Lower lobe of right lung (tissue), 2 donors: ENCODE data around the gene INHBB. TPM values are rescaled to one million over a fixed set of nuclear protein-coding genes. Genes with fewer than 3 reads are reported as not detected.

Experiments
- ATAC-seq, 2 donors: fragments of 200-7000 bp; cut with Tn5 transposase; one replicate each; pipeline ENCODE4 v1.9.1; 2020 to 2022; ENCODE audit warnings: mild to moderate bottlenecking in 2 of 2, moderate library complexity in 2 of 2
- DNase-seq: peaks from one replicate; pipeline ENCODE4 v3.0.0-alpha.2; 2020
- H3K27ac ChIP-seq: fragments of 200-600 bp; one replicate; pipeline ENCODE4 v1.8.0; 2022
- H3K27me3 ChIP-seq: fragments of 200-600 bp; one replicate; pipeline ENCODE4 v1.8.0; 2022; ENCODE audit warnings: low read depth
- H3K36me3 ChIP-seq: fragments of 200-600 bp; one replicate; pipeline ENCODE4 v1.8.0; 2022; ENCODE audit warnings: mild to moderate bottlenecking
- H3K4me1 ChIP-seq: fragments of 200-600 bp; one replicate; pipeline ENCODE4 v1.8.0; 2022
- H3K4me3 ChIP-seq: fragments of 200-600 bp; one replicate; pipeline ENCODE4 v1.8.0; 2022; ENCODE audit warnings: mild to moderate bottlenecking
- H3K9me3 ChIP-seq: fragments of 200-600 bp; one replicate; pipeline ENCODE4 v1.8.0; 2022
- intact Hi-C: fragments of 100-400 bp; cut with DNase I; formaldehyde crosslinking; loops from one replicate; pipeline ENCODE4 v1.11.0; 2022
- total RNA-seq: library from RNA; stranded (reverse); fragmentation: NEBNext Ultra II Directional; extraction: Animal tissue kit (Norgen Biotek cat#: 25700); gene quantifications from one replicate; pipeline ENCODE4 v1.2.1, GENCODE V29; 2021
- TF ChIP-seq, protein P1 (sequence below): fragments of 200-600 bp; IDR thresholded peaks from one replicate; pipeline ENCODE4 v1.8.0; 2022; ENCODE audit warnings: antibody characterized with exemption, mild to moderate bottlenecking
- donor health status: DM: no; HTN: yes; CAD: no; lungs with severe emphysema.

The INHBB gene
- total RNA-seq, 1 donor from 2014 or later = 5.2 TPM

DNA sequence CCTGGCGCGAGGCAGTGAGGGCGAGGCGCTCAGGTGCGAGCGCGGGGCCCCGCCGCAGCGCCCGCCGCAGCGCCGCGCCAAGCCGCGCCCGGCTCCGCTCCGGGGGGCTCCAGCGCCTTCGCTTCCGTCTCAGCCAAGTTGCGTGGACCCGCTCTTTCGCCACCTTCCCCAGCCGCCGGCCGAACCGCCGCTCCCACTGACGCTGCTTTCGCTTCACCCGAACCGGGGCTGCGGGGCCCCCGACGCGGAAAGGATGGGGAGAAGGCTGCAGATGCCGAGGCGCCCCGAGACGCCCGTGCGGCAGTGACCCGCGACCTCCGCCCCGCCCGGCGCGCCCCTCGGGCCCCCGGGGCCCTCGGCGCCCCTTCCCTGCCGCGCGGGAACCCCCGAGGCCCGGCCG lies 328 bp upstream of the INHBB start:
- Histone ChIP-seq H3K4me3 (peak overlapping the region; percentile 57), H3K9me3 (no peaks in the 10 kb centered on the region), H3K27me3 (peaks cover 81% of the 10 kb centered on the region), H3K4me1 (peaks cover 44% of the 10 kb centered on the region), H3K36me3 (peaks cover 4% of the 10 kb centered on the region), H3K27ac (no peak overlapping the region)
- TF ChIP-seq, protein P1, sequence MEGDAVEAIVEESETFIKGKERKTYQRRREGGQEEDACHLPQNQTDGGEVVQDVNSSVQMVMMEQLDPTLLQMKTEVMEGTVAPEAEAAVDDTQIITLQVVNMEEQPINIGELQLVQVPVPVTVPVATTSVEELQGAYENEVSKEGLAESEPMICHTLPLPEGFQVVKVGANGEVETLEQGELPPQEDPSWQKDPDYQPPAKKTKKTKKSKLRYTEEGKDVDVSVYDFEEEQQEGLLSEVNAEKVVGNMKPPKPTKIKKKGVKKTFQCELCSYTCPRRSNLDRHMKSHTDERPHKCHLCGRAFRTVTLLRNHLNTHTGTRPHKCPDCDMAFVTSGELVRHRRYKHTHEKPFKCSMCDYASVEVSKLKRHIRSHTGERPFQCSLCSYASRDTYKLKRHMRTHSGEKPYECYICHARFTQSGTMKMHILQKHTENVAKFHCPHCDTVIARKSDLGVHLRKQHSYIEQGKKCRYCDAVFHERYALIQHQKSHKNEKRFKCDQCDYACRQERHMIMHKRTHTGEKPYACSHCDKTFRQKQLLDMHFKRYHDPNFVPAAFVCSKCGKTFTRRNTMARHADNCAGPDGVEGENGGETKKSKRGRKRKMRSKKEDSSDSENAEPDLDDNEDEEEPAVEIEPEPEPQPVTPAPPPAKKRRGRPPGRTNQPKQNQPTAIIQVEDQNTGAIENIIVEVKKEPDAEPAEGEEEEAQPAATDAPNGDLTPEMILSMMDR = no peak
- ATAC-seq = no peak
- DNase-seq = no peak
- intact Hi-C loops = no loop called here

DNA sequence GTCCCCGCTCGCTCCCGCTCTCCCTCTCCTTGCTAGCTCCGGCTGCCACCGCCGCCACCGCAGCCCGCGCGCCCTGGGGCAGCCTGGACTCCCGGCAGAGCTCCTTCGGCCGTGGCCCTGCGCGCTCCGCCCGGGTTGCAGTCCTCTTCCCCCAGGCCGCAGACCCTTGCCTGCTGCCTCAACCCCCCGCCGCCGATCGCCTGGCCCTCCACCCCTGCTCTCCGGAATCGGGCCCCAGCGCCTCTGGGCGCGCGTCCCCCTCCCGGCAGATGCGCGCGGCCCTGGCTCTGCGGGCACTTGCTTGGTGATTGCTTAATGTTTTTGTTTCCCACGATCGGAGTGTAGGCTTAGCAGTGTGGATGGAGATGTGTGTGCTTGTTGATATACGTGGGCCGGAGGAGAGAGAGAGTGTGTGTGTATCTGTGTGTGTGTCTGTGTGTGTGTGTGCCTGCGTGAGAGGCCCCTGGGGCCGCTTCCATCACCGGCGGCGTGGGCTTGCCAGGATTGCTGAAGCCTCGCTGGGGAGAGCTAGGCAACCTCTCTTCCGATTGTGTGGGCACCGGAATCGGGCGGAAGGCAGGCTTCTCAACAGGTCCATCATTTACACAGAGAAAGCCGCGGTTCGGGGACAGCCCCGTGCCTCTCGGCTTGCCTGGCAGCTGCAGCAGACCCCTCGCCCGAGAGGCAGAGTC lies 877 bp downstream of the INHBB start:
- intact Hi-C loops = no loop called here
- no peak for DNase-seq
- Histone ChIP-seq H3K4me3 (peak overlapping the region; percentile 54), H3K36me3 (peaks cover 4% of the 10 kb centered on the region), H3K9me3 (no peaks in the 10 kb centered on the region), H3K27ac (no peak overlapping the region), H3K4me1 (peaks cover 44% of the 10 kb centered on the region), H3K27me3 (peaks cover 69% of the 10 kb centered on the region)
- ATAC-seq = peak; percentile 5 to 16
- TF ChIP-seq, protein P1 = no peak

DNA sequence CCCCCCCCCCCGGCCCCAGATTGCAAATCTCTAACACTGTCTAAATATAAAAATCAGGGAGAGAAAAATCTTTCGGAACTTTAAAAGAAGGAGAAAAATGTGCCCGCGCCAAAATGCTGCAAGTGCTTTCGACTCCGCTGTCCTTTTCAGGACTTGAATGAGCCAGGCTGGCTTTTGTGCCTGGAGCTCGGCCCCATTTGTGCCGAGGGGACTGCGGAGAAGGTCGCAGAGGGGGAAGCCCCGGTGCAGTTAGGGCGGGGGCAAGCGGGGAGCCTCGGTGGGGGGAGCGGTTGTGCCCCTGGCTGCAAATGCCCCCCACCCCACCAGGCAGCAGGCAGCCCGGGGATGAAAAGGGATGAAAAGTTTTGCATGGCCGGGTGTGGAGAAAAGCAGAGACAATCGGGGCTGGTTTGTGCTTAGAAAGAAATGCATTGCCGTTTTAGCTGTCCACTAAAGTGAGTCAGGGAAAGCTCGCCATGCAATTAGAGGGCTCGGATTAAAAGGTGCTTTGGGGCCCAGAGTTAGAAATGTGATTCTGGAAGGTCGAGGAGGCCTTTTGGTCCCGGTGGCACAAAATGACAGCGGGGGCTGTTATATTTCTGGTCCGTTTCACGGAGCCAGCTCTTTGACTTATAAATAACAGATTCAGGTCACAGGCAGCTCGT lies 1.6 kb downstream of the INHBB start:
- no peak for ATAC-seq
- intact Hi-C loops = no loop called here
- H3K4me1 ChIP-seq = peaks cover 44% of the 10 kb centered on the region

DNA sequence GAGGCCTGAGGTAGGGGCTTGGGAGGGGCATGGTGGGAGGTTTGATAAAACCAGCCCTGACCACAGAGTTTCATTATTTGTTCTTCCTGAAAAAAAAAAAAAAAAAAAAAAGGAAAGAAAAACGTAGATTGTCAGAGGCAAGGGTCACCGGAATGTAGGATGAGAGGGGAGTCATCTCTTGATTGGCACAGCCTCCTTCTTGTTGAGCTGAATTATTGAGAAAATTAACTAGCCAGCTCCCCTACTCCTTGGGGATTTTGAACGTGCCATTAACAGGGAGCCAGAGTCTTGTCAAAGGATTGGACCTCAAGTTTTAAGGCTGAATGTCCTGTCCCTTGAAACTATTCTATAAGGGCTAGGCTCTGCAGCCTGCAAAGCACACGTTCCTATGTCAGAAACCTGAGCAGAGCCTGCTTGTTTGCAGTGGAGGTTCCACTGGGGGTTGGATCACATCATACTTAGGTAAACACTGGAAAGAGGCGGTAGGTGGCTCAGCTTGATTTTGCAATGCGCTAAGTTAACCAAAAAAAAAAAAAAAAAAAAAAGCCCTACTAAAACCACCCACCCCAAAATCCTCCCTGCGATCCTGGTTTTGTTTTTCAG lies 2.3 kb downstream of the INHBB start:
- Histone ChIP-seq H3K27ac (no peak overlapping the region), H3K4me3 (peak overlapping the region; percentile 54), H3K27me3 (peaks cover 55% of the 10 kb centered on the region), H3K4me1 (peaks cover 40% of the 10 kb centered on the region), H3K36me3 (peaks cover 4% of the 10 kb centered on the region), H3K9me3 (no peaks in the 10 kb centered on the region)
- peak in 1 of 2 donors; percentile 50 for ATAC-seq
- TF ChIP-seq, protein P1 = no peak
- intact Hi-C loops = no loop called here
- DNase-seq = no peak

More for the DNA sequence above, 1.6 kb downstream of the INHBB start:
- peaks cover 62% of the 10 kb centered on the region for H3K27me3 ChIP-seq
- no peak overlapping the region for H3K27ac ChIP-seq
- no peaks in the 10 kb centered on the region for H3K9me3 ChIP-seq
- H3K4me3 ChIP-seq = peak overlapping the region; percentile 54
- no peak for DNase-seq
- TF ChIP-seq, protein P1 = no peak
- H3K36me3 ChIP-seq = peaks cover 4% of the 10 kb centered on the region

DNA sequence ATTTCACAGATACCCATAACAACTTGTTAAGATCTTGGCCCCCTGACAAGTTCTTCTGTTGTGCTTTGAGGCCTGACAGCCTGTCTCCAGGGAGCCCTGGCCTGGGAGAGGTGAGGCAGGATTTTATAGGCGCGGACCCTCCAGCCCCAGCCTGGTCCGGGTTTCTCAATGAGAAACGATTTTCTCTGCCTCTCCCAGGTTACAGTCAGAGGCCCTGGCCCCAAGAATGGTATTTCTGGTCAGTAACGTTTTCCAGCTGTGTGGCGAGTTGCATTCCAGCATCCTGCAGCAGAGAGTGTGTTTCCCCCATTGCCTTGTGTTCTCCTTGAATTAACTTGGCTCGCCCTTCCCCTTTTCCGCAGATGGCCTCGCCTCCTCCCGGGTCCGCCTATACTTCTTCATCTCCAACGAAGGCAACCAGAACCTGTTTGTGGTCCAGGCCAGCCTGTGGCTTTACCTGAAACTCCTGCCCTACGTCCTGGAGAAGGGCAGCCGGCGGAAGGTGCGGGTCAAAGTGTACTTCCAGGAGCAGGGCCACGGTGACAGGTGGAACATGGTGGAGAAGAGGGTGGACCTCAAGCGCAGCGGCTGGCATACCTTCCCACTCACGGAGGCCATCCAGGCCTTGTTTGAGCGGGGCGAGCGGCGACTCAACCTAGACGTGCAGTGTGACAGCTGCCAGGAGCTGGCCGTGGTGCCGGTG lies 3.0 kb downstream of the INHBB start:
- Histone ChIP-seq H3K9me3 (no peaks in the 10 kb centered on the region), H3K4me1 (peaks cover 33% of the 10 kb centered on the region), H3K4me3 (no peak overlapping the region), H3K27me3 (peaks cover 49% of the 10 kb centered on the region), H3K27ac (no peak overlapping the region), H3K36me3 (peaks cover 4% of the 10 kb centered on the region)
- intact Hi-C loops = no loop called here
- TF ChIP-seq, protein P1 = no peak
- ATAC-seq (no peak), DNase-seq (no peak)
